Spinal cord (tissue), 10 donors: ENCODE data around the gene PRDM15. TPM values are rescaled to one million over a fixed set of nuclear protein-coding genes. Genes with fewer than 3 reads are reported as not detected.

Experiments used
- DNase-seq, 6 donors: peaks; one replicate each; pipeline versions ENCODE4 v3.0.0 to v3.0.0-alpha.2; 2013 to 2015; ENCODE audit warnings: low spot score in 6 of 6, low read depth in 4 of 6
- H3K27ac ChIP-seq: one replicate; pipeline ENCODE4 v1.5.1; 2013; ENCODE audit warnings: low read depth, low read length, control low read depth
- H3K27me3 ChIP-seq: one replicate; pipeline ENCODE4 v1.6.1; 2013; ENCODE audit warnings: low read length; ENCODE audit not compliant: control insufficient read depth, insufficient read depth
- H3K36me3 ChIP-seq: one replicate; pipeline ENCODE4 v1.6.1; 2013; ENCODE audit warnings: low read length; ENCODE audit not compliant: control insufficient read depth, insufficient read depth
- H3K4me1 ChIP-seq: one replicate; pipeline ENCODE4 v1.6.1; 2013; ENCODE audit warnings: low read length; ENCODE audit not compliant: control insufficient read depth, insufficient read depth
- H3K4me3 ChIP-seq: one replicate; pipeline ENCODE4 v1.5.1; 2013; ENCODE audit warnings: low read depth, low read length, control low read depth
- H3K9me3 ChIP-seq: one replicate; pipeline ENCODE4 v1.6.1; 2013; ENCODE audit warnings: low read length; ENCODE audit not compliant: control insufficient read depth, insufficient read depth
- WGBS: methylation state at CpG from one replicate; pipeline ENCODE4 v1.1.5; 2013; ENCODE audit warnings: missing lambda C conversion rate; ENCODE audit not compliant: insufficient coverage; 5-methylcytosine and 5-hydroxymethylcytosine counted together
- polyA plus RNA-seq, 2 donors: library from polyadenylated mRNA; unstranded; fragments of 120-200 nt; gene quantifications; one replicate each; pipeline ENCODE4 v1.2.1, GENCODE V29; 2013; ENCODE audit not compliant: insufficient read length in 2 of 2
- total RNA-seq, 2 donors: library from RNA; depleted of rRNA in 1 of 2; stranded (reverse); fragments of 120-200 nt in 1 of 2; fragments of >200 nt in 1 of 2; gene quantifications; one replicate each; pipeline versions ENCODE4 v1.2.3 to v1.2.4, GENCODE V29; 2013 to 2014
- donor health status: healthy.

PRDM15 gene
- total and polyA plus RNA-seq, 4 donors, result 4.1 to 7.1 (median 6.3) TPM

- Histone ChIP-seq H3K36me3 (no peaks in the 10 kb centered on the region), H3K4me1 (peaks cover 19% of the 10 kb centered on the region), H3K4me3 (no peak overlapping the region), H3K9me3 (no peaks in the 10 kb centered on the region), H3K27me3 (peaks cover 50% of the 10 kb centered on the region), H3K27ac (no peak overlapping the region)
- 68% methylated on average over 10 of the region's 11 CpGs for WGBS
- no peak for DNase-seq
These were observed 119.8 kb downstream of the PRDM15 start for GRCh38 chr21:41759214-41759840.

GRCh38 chr21:41758550-41758949 lies 120.6 kb downstream of the PRDM15 start:
- Histone ChIP-seq H3K27me3 (peaks cover 43% of the 10 kb centered on the region), H3K27ac (no peak overlapping the region), H3K36me3 (no peaks in the 10 kb centered on the region), H3K4me3 (no peak overlapping the region), H3K9me3 (no peaks in the 10 kb centered on the region), H3K4me1 (peaks cover 25% of the 10 kb centered on the region)
- WGBS, result 77% methylated on average over 5 of the region's 5 CpGs
- DNase-seq, result no peak

GRCh38 chr21:41755934-41756773 lies 123.0 kb downstream of the PRDM15 start:
- Histone ChIP-seq H3K4me1 (peaks cover 19% of the 10 kb centered on the region), H3K9me3 (no peaks in the 10 kb centered on the region), H3K4me3 (no peak overlapping the region), H3K27ac (no peak overlapping the region), H3K36me3 (no peaks in the 10 kb centered on the region), H3K27me3 (peaks cover 19% of the 10 kb centered on the region)
- WGBS, result 96% methylated on average over 33 of the region's 33 CpGs
- no peak for DNase-seq

GRCh38 chr21:41755258-41755933 lies 123.7 kb downstream of the PRDM15 start:
- WGBS, result 94% methylated on average over 22 of the region's 23 CpGs
- DNase-seq, result no peak

GRCh38 chr21:41754479-41754891 lies 124.7 kb downstream of the PRDM15 start:
- no peaks in the 10 kb centered on the region for H3K36me3 ChIP-seq
- peaks cover 5% of the 10 kb centered on the region for H3K27me3 ChIP-seq
- peaks cover 15% of the 10 kb centered on the region for H3K4me1 ChIP-seq
- H3K9me3 ChIP-seq, result no peaks in the 10 kb centered on the region
- H3K4me3 ChIP-seq, result no peak overlapping the region
- no peak for DNase-seq
- 40% methylated on average over 10 of the region's 10 CpGs for WGBS
- no peak overlapping the region for H3K27ac ChIP-seq

More at GRCh38 chr21:41755258-41755933, 123.7 kb downstream of the PRDM15 start:
- H3K36me3 ChIP-seq, result no peaks in the 10 kb centered on the region
- no peaks in the 10 kb centered on the region for H3K9me3 ChIP-seq
- H3K27me3 ChIP-seq, result peaks cover 13% of the 10 kb centered on the region
- no peak overlapping the region for H3K4me3 ChIP-seq
- peaks cover 15% of the 10 kb centered on the region for H3K4me1 ChIP-seq
- no peak overlapping the region for H3K27ac ChIP-seq

- Histone ChIP-seq H3K27ac (no peak overlapping the region), H3K36me3 (no peaks in the 10 kb centered on the region), H3K9me3 (no peaks in the 10 kb centered on the region), H3K4me3 (no peak overlapping the region), H3K27me3 (peaks cover 2% of the 10 kb centered on the region), H3K4me1 (peaks cover 15% of the 10 kb centered on the region)
- no peak for DNase-seq
- WGBS, result 51% methylated on average over 12 of the region's 16 CpGs
These were observed 125.9 kb downstream of the PRDM15 start for GRCh38 chr21:41753006-41753898.

GRCh38 chr21:41752231-41752681 lies 126.9 kb downstream of the PRDM15 start:
- 73% methylated on average over 11 of the region's 13 CpGs for WGBS
- no peaks in the 10 kb centered on the region for H3K9me3 ChIP-seq
- no peak for DNase-seq
- peaks cover 2% of the 10 kb centered on the region for H3K27me3 ChIP-seq
- no peak overlapping the region for H3K27ac ChIP-seq
- H3K36me3 ChIP-seq, result no peaks in the 10 kb centered on the region
- no peak overlapping the region for H3K4me3 ChIP-seq
- peaks cover 15% of the 10 kb centered on the region for H3K4me1 ChIP-seq

- no peak overlapping the region for H3K4me3 ChIP-seq
- 74% methylated on average over 10 of the region's 12 CpGs for WGBS
- H3K36me3 ChIP-seq, result no peaks in the 10 kb centered on the region
- no peak for DNase-seq
- no peaks in the 10 kb centered on the region for H3K9me3 ChIP-seq
- H3K27ac ChIP-seq, result no peak overlapping the region
- H3K4me1 ChIP-seq, result peaks cover 15% of the 10 kb centered on the region
- H3K27me3 ChIP-seq, result peaks cover 2% of the 10 kb centered on the region
These were observed 127.5 kb downstream of the PRDM15 start for GRCh38 chr21:41751611-41752011.
